ENCODE measurements around the gene ABCA9. TPM values are rescaled to one million over a fixed set of nuclear protein-coding genes. Genes with fewer than 3 reads are reported as not detected.

The ABCA9 gene
- total and polyA plus RNA-seq, 9 of the 15 experiments (the other 6 are each of a cell fraction or from before 2014, with no cell fraction given), result 0.04 TPM; not detected in 8

DNA sequence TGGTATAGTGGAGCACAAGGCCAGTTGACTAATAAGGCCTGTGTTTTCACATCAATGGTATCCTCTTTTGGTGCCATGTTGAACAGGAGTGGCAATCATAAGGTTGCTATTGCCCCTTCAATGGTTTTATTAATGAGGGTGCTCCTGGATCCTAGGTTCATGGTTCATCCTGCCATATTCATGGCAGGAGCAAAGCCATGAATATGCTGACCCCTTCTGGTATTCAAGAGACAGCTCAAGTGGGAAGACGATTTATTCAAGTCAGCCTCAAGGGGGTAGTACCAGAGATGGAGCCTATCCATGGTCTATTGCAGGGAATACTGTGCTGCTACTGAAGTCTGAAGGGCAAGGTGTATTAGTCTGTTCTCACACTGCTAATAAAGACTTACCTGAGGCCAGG is 2.6 kb downstream of the ABCA9 start (continued):
- TF ChIP-seq, protein P1, sequence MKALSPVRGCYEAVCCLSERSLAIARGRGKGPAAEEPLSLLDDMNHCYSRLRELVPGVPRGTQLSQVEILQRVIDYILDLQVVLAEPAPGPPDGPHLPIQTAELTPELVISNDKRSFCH (CRISPR knock-in tag; IDR thresholded peaks at IDR 0.05), result no peak
- TF ChIP-seq, protein P1 (tag; IDR thresholded peaks at IDR 0.05), result no peak
- TF ChIP-seq SAFB2 (IDR thresholded peaks at IDR 0.05; ENCODE audit: borderline replicate concordance, low read depth, low read length, severe bottlenecking), result no peak
- TF ChIP-seq, protein P2, sequence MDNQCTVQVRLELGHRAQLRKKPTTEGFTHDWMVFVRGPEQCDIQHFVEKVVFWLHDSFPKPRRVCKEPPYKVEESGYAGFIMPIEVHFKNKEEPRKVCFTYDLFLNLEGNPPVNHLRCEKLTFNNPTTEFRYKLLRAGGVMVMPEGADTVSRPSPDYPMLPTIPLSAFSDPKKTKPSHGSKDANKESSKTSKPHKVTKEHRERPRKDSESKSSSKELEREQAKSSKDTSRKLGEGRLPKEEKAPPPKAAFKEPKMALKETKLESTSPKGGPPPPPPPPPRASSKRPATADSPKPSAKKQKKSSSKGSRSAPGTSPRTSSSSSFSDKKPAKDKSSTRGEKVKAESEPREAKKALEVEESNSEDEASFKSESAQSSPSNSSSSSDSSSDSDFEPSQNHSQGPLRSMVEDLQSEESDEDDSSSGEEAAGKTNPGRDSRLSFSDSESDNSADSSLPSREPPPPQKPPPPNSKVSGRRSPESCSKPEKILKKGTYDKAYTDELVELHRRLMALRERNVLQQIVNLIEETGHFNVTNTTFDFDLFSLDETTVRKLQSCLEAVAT (IDR thresholded peaks at IDR 0.05), result no peak
- no peak for TF ChIP-seq PTBP1 (IDR thresholded peaks at IDR 0.05; ENCODE audit: low read depth, low read length)
- no peak for TF ChIP-seq CHCHD3 (CRISPR knock-in tag; IDR thresholded peaks at IDR 0.05)
- TF ChIP-seq NR2C2 (CRISPR knock-in tag; IDR thresholded peaks at IDR 0.05), result no peak
- peak; percentile 53; the same call in 1 of the 2 replicates for TF ChIP-seq NR2C2 (tag; IDR thresholded peaks at IDR 0.05)
- no peak for TF ChIP-seq ZKSCAN8 (CRISPR knock-in tag; IDR thresholded peaks at IDR 0.05)
- no peak for TF ChIP-seq ZNF764 (CRISPR knock-in tag; IDR thresholded peaks at IDR 0.05; ENCODE audit: low read depth)
- no peak for TF ChIP-seq ZNF609 (CRISPR knock-in tag; IDR thresholded peaks at IDR 0.05; ENCODE audit: borderline replicate concordance)
- no peak for TF ChIP-seq NCOA1 (IDR thresholded peaks at IDR 0.05; ENCODE audit: low read depth)
- TF ChIP-seq, protein P3, sequence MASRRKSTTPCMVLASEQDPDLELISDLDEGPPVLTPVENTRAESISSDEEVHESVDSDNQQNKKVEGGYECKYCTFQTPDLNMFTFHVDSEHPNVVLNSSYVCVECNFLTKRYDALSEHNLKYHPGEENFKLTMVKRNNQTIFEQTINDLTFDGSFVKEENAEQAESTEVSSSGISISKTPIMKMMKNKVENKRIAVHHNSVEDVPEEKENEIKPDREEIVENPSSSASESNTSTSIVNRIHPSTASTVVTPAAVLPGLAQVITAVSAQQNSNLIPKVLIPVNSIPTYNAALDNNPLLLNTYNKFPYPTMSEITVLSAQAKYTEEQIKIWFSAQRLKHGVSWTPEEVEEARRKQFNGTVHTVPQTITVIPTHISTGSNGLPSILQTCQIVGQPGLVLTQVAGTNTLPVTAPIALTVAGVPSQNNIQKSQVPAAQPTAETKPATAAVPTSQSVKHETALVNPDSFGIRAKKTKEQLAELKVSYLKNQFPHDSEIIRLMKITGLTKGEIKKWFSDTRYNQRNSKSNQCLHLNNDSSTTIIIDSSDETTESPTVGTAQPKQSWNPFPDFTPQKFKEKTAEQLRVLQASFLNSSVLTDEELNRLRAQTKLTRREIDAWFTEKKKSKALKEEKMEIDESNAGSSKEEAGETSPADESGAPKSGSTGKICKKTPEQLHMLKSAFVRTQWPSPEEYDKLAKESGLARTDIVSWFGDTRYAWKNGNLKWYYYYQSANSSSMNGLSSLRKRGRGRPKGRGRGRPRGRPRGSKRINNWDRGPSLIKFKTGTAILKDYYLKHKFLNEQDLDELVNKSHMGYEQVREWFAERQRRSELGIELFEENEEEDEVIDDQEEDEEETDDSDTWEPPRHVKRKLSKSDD (conservative IDR thresholded peaks at IDR 0.05; ENCODE audit: low read length), result no peak
- no peak for TF ChIP-seq MIER1 (IDR thresholded peaks at IDR 0.05; ENCODE audit: low read depth)
- TF ChIP-seq MTF1 (CRISPR knock-in tag; IDR thresholded peaks at IDR 0.05; ENCODE audit: borderline replicate concordance), result no peak
- no peak for TF ChIP-seq CREM (IDR thresholded peaks at IDR 0.05; ENCODE audit: low read depth)
- no peak for TF ChIP-seq NR2C1 (IDR thresholded peaks at IDR 0.05)
- TF ChIP-seq NR2C1 (tag; IDR thresholded peaks at IDR 0.05), result peak; percentile 27; the same call in 1 of the 2 replicates
- no peak for TF ChIP-seq IFI16 (CRISPR knock-in tag; IDR thresholded peaks at IDR 0.05)
